Peyer's patch (tissue), 4 donors: Measurements from ENCODE around the gene ORC5. TPM values are rescaled to one million over a fixed set of nuclear protein-coding genes. Genes with fewer than 3 reads are reported as not detected.
A peak's percentile ranks its signal among the peaks of the same experiment; 100 is the strongest.
"Not testable (repeated sequence)": the region's sequence is repeated elsewhere in the genome, so short reads cannot be mapped to it uniquely, and the experiment has no call there.

Source experiments
- DNase-seq, 3 donors: peaks; one replicate each; pipeline ENCODE4 v3.0.0-alpha.2; 2017 to 2019
- H3K27ac ChIP-seq, 4 donors: fragments of 200-600 bp; sonication (generic); one replicate each; pipeline ENCODE4 v1.5.1; 2016 to 2019
- H3K27me3 ChIP-seq, 2 donors: fragments of 200-600 bp; sonication (generic); one replicate each; pipeline ENCODE4 v1.5.1; 2019
- H3K36me3 ChIP-seq, 3 donors: fragments of 200-600 bp; sonication (generic); one replicate each; pipeline ENCODE4 v1.5.1; 2016 to 2019
- H3K4me1 ChIP-seq, 4 donors: fragments of 200-600 bp; sonication (generic); one replicate each; pipeline ENCODE4 v1.5.1; 2016 to 2019
- H3K4me3 ChIP-seq, 4 donors: fragments of 200-600 bp; sonication (generic); 1 replicate in 3 of 4; 2 replicates in 1 of 4; pipeline ENCODE4 v1.5.1; 2016 to 2019; ENCODE audit warnings: mild to moderate bottlenecking in 1 of 4
- H3K9me3 ChIP-seq, 4 donors: fragments of 200-600 bp; sonication (generic); one replicate each; pipeline ENCODE4 v1.5.1; 2016 to 2019; ENCODE audit warnings: mild to moderate bottlenecking in 1 of 4
- CTCF ChIP-seq, 6 experiments: fragments of 450-650 bp in 4 of 6; fragments of 200-600 bp in 2 of 6; sonication (generic) in 1 of 6; IDR thresholded peaks; one replicate each; pipeline ENCODE4 v1.5.1; 2017 to 2019; ENCODE audit warnings: antibody characterized with exemption in 6 of 6, mild to moderate bottlenecking in 3 of 6, moderate library complexity in 1 of 6
- POLR2A ChIP-seq, 2 donors: fragments of 450-650 bp; IDR thresholded peaks; one replicate each; pipeline ENCODE4 v1.5.1; 2017; ENCODE audit warnings: antibody characterized with exemption in 2 of 2, mild to moderate bottlenecking in 2 of 2, moderate library complexity in 2 of 2
- total RNA-seq, 4 donors: library from RNA; depleted of rRNA; stranded (reverse); fragments of >200 nt; gene quantifications; one replicate each; pipeline ENCODE4 v1.1.0, GENCODE V29; 2016

Gene ORC5
- total RNA-seq, 4 donors from 2014 or later, result 10.7 to 41.2 (median 18.0) TPM

GRCh38 chr7:104241538-104242209 is 33.9 kb upstream of the ORC5 start:
- Histone ChIP-seq H3K27me3 (no peaks in the 10 kb centered on the region), H3K4me3 (no peak overlapping the region), H3K36me3 (no peaks in the 10 kb centered on the region), H3K9me3 (no peaks in the 10 kb centered on the region), H3K4me1 (no peaks in the 10 kb centered on the region), H3K27ac (no peak overlapping the region)
- TF ChIP-seq CTCF (IDR thresholded peaks at IDR 0.05), result no peak
- no peak for TF ChIP-seq POLR2A (IDR thresholded peaks at IDR 0.05)
- DNase-seq, result no peak

- H3K27ac ChIP-seq, result no peak overlapping the region
- no peaks in the 10 kb centered on the region for H3K27me3 ChIP-seq
- no peak for DNase-seq
- no peak for TF ChIP-seq POLR2A (IDR thresholded peaks at IDR 0.05)
- no peak for TF ChIP-seq CTCF (IDR thresholded peaks at IDR 0.05)
- no peaks in the 10 kb centered on the region for H3K9me3 ChIP-seq
- no peaks in the 10 kb centered on the region for H3K36me3 ChIP-seq
- no peak overlapping the region for H3K4me3 ChIP-seq
- H3K4me1 ChIP-seq, result no peaks in the 10 kb centered on the region
Measured at GRCh38 chr7:104241135-104241534, 33.3 kb upstream of the ORC5 start.

DNA sequence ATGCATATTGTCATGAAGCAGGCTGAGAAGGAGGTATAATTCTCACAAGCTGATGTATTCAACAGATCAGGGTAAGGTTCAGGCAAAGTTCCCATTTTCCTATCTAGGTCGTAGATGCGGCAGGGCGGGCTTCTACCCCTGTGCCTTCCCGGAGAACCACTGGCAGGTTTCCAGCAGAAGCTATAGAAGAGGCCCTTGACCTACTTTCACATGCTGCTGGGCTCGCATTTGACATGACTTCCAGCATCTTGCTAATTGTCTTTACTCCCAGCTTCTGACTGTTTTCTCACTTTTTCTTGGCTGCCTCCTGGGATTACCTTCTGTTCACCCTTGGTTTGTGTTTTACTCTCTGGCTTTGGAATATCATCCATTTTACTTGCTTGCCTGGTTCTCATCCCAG is 32.6 kb upstream of the ORC5 start:
- no peak overlapping the region for H3K4me3 ChIP-seq
- TF ChIP-seq CTCF (IDR thresholded peaks at IDR 0.05), result no peak
- TF ChIP-seq POLR2A (IDR thresholded peaks at IDR 0.05), result no peak
- H3K27ac ChIP-seq, result no peak overlapping the region
- no peaks in the 10 kb centered on the region for H3K4me1 ChIP-seq
- no peak for DNase-seq
- no peaks in the 10 kb centered on the region for H3K27me3 ChIP-seq
- no peaks in the 10 kb centered on the region for H3K9me3 ChIP-seq
- H3K36me3 ChIP-seq, result no peaks in the 10 kb centered on the region

DNA sequence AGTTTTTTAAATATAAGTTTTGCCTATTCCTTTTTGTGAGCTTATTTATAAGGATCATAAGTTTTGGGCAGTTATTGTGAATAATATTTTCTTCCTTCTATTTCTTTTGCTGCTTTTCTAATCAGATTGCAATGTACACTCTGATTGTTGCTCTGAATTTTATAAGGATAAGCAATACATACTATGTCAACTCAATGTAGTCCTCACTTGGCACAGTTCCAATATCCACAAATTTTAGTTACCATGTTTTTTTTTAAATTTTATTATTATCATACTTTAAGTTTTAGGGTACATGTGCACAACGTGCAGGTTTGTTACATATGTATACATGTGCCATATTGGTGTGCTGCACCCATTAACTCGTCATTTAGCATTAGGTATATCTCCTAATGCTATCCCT is 27.2 kb upstream of the ORC5 start:
- H3K4me1 ChIP-seq, H3K36me3 ChIP-seq, H3K27me3 ChIP-seq, H3K4me3 ChIP-seq, H3K27ac ChIP-seq, H3K9me3 ChIP-seq, DNase-seq: not testable (repeated sequence)

DNA sequence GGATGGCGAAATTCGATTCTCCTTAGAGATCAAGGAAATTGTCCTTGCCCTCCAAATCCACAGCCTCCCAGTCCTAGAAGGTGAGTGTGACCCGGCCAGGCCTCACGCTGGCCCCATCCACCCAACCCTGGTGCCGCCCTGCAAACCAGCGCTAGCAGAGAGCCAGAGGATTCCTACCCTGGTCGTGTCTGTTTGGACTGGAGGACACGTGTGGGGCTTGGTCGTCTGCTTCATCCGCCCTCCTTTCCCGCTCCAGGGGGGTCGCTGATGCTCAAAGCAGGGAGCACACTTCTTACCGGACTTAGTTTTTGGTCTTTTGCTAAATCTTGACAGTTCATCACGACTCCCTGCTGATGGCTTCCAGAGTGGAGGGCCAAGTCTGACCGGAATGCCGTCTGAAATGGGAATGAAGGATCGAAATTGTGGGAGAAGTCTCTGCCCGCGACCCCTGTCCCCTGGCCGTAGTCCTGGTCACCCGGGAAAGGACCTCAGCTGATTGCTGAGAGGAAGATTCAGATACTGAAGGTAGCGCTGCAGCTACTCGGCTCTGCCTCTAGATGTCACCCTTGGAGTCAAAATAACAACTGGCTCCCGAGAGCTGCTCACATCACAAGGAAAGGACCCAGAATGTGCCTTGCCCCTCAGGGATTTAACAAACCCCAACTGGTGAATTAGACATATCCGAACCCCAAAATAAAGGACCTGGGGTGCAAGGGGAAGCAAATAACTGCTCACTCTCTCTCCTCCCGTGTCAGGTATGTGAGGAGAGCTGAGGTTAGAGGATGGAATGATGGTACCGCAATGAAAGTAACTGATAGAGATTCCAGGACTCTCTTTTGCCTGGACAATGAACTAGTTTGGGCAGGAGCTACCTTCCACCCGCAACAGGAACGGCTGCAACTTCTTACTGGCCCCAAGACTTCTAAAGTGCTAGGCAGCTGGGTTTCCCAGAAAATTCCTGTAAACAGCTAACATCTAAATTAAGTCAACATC is 23.5 kb upstream of the ORC5 start:
- no peak for TF ChIP-seq POLR2A (IDR thresholded peaks at IDR 0.05)
- peak; percentile 29 to 70 (median 60) for TF ChIP-seq CTCF (IDR thresholded peaks at IDR 0.05)

DNA sequence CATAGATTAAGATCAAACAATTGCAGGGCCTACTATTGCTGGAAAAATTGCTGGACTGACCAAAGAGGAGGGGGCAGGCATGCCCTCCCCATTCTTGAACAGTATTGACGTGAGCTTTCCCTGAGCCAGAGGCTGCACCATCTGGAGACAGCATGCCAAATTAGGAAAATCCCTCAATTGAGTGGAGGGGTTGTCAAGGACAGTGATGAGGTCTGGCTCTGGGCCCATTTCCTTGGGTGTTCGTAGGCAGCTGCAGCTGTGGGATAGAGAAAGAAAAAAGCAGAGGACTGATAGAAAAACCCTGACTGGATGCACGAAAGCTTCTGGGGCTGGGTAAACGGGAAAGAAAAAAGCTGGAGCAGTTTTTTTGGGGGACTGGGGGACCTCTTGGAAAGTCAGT is 22.8 kb upstream of the ORC5 start:
- H3K9me3 ChIP-seq, result no peaks in the 10 kb centered on the region
- DNase-seq, result no peak

More for the DNA sequence above, 23.5 kb upstream of the ORC5 start:
- peak in 2 of 3 donors; percentile 18 to 71 for DNase-seq
- no peak overlapping the region for H3K4me3 ChIP-seq
- H3K4me1 ChIP-seq, result no peaks in the 10 kb centered on the region
- H3K36me3 ChIP-seq, result no peaks in the 10 kb centered on the region
- H3K27me3 ChIP-seq, result no peaks in the 10 kb centered on the region
- no peak overlapping the region for H3K27ac ChIP-seq
- H3K9me3 ChIP-seq, result no peaks in the 10 kb centered on the region

More for the DNA sequence above, 22.8 kb upstream of the ORC5 start:
- Histone ChIP-seq H3K36me3 (no peaks in the 10 kb centered on the region), H3K4me3 (no peak overlapping the region), H3K4me1 (no peaks in the 10 kb centered on the region), H3K27ac (no peak overlapping the region), H3K27me3 (no peaks in the 10 kb centered on the region)
- TF ChIP-seq POLR2A (IDR thresholded peaks at IDR 0.05) (no peak), CTCF (IDR thresholded peaks at IDR 0.05) (no peak)
